Suppressor macrophage (primary cell): ENCODE measurements around the gene GSAP.
"Not testable (repeated sequence)": the region's sequence is repeated elsewhere in the genome, so short reads cannot be mapped to it uniquely, and the experiment has no call there.

Experiments
- DNase-seq, 4 experiments: peaks; one replicate each; pipeline ENCODE4 v3.0.0-alpha.2; 2020 to 2022
- total RNA-seq, 17 experiments: gene quantifications; one replicate each; lab custom pipeline; 2026; ENCODE audit warnings: mixed read lengths in 6 of 17, inconsistent platforms in 3 of 17; lab: John Stamatoyannopoulos, UW

GSAP gene
- 25.2 to 105 (median 76.0) reads per million in 17 experiments for total RNA-seq

- DNase-seq, result peak; percentile 52 to 85 (median 68)
Observed at GRCh38 chr7:77415823-77416620, at the start of gene GSAP. Gene GSAP (minus strand): TSS chr7:77416349. CDS start chr7:77416321, 28 bp downstream.

- peak in 2 of 4 experiments; percentile 44 to 58 for DNase-seq
Observed at GRCh38 chr7:77465256-77465655, 49.1 kb upstream of the GSAP start.

- DNase-seq, result no peak
Observed at GRCh38 chr7:77464589-77464988, 48.4 kb upstream of the GSAP start.

GRCh38 chr7:77463632-77464031 lies 47.5 kb upstream of the GSAP start:
- peak; percentile 67 to 95 (median 78) for DNase-seq

GRCh38 chr7:77461842-77462241 lies 45.7 kb upstream of the GSAP start:
- DNase-seq, result peak in 1 of 4 experiments; percentile 14

GRCh38 chr7:77461246-77461645 lies 45.1 kb upstream of the GSAP start:
- no peak for DNase-seq

- DNase-seq, result no peak
Observed at GRCh38 chr7:77460057-77460486, 43.9 kb upstream of the GSAP start.

- no peak for DNase-seq
Observed at GRCh38 chr7:77459311-77459726, 43.2 kb upstream of the GSAP start.

- DNase-seq, result peak in 2 of 4 experiments; percentile 62 to 81
Observed at GRCh38 chr7:77458786-77459185, 42.6 kb upstream of the GSAP start.

GRCh38 chr7:77457779-77458178 lies 41.6 kb upstream of the GSAP start:
- DNase-seq, result no peak

GRCh38 chr7:77456696-77457095 lies 40.5 kb upstream of the GSAP start:
- DNase-seq, result peak in 2 of 4 experiments; percentile 45 to 55

GRCh38 chr7:77455321-77455720 lies 39.2 kb upstream of the GSAP start:
- peak; percentile 40 to 64 (median 48) for DNase-seq

GRCh38 chr7:77454802-77455201 lies 38.7 kb upstream of the GSAP start:
- no peak for DNase-seq

GRCh38 chr7:77453531-77453930 lies 37.4 kb upstream of the GSAP start:
- DNase-seq, result peak in 3 of 4 experiments; percentile 28 to 69 (median 61)

GRCh38 chr7:77451950-77452349 lies 35.8 kb upstream of the GSAP start:
- not testable (repeated sequence) for DNase-seq

- DNase-seq, result no peak
Observed at GRCh38 chr7:77450613-77451012, 34.5 kb upstream of the GSAP start.

- no peak for DNase-seq
Observed at GRCh38 chr7:77450054-77450453, 33.9 kb upstream of the GSAP start.

GRCh38 chr7:77447616-77448015 lies 31.5 kb upstream of the GSAP start:
- DNase-seq, result no peak

GRCh38 chr7:77444123-77444522 lies 28.0 kb upstream of the GSAP start:
- DNase-seq, result no peak

GRCh38 chr7:77443042-77443441 lies 26.9 kb upstream of the GSAP start:
- DNase-seq, result no peak

GRCh38 chr7:77442636-77443035 lies 26.5 kb upstream of the GSAP start:
- DNase-seq, result no peak

- DNase-seq, result no peak
Observed at GRCh38 chr7:77441046-77441445, 24.9 kb upstream of the GSAP start.

GRCh38 chr7:77439572-77439971 lies 23.4 kb upstream of the GSAP start:
- DNase-seq, result peak; percentile 61 to 83 (median 78)

- DNase-seq, result no peak
Observed at GRCh38 chr7:77438131-77438530, 22.0 kb upstream of the GSAP start.
